ENCODE measurements around the gene DNAI1.

DNA sequence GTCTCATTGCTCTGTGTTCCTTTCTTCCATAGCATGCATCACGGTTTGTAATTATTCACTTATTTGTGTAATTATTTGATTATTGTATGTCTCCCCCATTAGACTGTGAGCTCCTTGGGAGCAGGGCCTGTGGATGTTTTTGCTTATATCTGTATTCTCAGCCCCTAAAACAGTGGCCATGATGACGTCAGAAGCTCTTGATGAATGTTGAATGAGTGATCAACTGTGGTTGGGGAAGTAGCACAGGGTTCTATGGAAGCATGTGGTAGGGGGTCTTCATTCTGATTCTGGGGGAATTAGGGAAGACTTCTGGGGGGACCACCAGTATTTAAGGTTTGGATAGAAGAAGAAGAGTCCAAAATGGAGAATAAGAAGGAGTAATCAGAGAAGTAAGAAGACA lies 6.0 kb downstream of the DNAI1 start:
- TF ChIP-seq, protein P1, sequence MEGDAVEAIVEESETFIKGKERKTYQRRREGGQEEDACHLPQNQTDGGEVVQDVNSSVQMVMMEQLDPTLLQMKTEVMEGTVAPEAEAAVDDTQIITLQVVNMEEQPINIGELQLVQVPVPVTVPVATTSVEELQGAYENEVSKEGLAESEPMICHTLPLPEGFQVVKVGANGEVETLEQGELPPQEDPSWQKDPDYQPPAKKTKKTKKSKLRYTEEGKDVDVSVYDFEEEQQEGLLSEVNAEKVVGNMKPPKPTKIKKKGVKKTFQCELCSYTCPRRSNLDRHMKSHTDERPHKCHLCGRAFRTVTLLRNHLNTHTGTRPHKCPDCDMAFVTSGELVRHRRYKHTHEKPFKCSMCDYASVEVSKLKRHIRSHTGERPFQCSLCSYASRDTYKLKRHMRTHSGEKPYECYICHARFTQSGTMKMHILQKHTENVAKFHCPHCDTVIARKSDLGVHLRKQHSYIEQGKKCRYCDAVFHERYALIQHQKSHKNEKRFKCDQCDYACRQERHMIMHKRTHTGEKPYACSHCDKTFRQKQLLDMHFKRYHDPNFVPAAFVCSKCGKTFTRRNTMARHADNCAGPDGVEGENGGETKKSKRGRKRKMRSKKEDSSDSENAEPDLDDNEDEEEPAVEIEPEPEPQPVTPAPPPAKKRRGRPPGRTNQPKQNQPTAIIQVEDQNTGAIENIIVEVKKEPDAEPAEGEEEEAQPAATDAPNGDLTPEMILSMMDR (IDR thresholded peaks at IDR 0.05): no peak
- TF ChIP-seq POLR2A (IDR thresholded peaks at IDR 0.05): no peak
